CD4-positive, alpha-beta T cell (primary cell): Measurements from ENCODE around the gene MYRIP. TPM values are rescaled to one million over a fixed set of nuclear protein-coding genes. Genes with fewer than 3 reads are reported as not detected.

ENCODE experiments used
- ATAC-seq: fragments of 200-7000 bp; cut with Tn5 transposase; one replicate; pipeline ENCODE4 v1.10.0; 2022; ENCODE audit warnings: mild to moderate bottlenecking; ENCODE audit not compliant: poor library complexity
- CTCF ChIA-PET: fragments of 350-600 bp; sonication (Branson Sonifier 250); formaldehyde crosslinking; loops from one replicate; lab custom pipeline; 2021; ENCODE audit warnings: antibody characterized with exemption, inconsistent platforms; lab: Charles Lee
- POLR2A ChIA-PET: fragments of 350-600 bp; sonication (Branson Sonifier 250); formaldehyde crosslinking; loops from one replicate; lab custom pipeline; 2021; ENCODE audit warnings: antibody characterized with exemption, inconsistent platforms; lab: Charles Lee
- DNase-seq, 14 experiments: peaks; one replicate each; pipeline ENCODE4 v3.0.0-alpha.2; 2013 to 2020; ENCODE audit warnings: mixed read lengths in 2 of 14
- H3K27ac ChIP-seq, 2 donors: one replicate each; pipeline versions ENCODE4 v1.5.1 to v1.7.0; 2013; ENCODE audit warnings: low read length in 2 of 2, low read depth in 1 of 2, mild to moderate bottlenecking in 1 of 2
- H3K27me3 ChIP-seq, 2 experiments: 1 replicate in 1 of 2; 2 replicates in 1 of 2; pipeline versions ENCODE4 v1.6.1 to v1.7.0; 2013; ENCODE audit warnings: low read length in 2 of 2, control low read depth in 1 of 2, mild to moderate bottlenecking in 1 of 2, moderate library complexity in 1 of 2; ENCODE audit not compliant: insufficient read depth in 2 of 2, control insufficient read depth in 1 of 2
- H3K36me3 ChIP-seq: one replicate; pipeline ENCODE4 v1.6.1; 2013; ENCODE audit warnings: low read length, control low read depth; ENCODE audit not compliant: insufficient read depth
- H3K4me1 ChIP-seq: one replicate; pipeline ENCODE4 v1.6.1; 2013; ENCODE audit warnings: low read length, control low read depth; ENCODE audit not compliant: insufficient read depth
- H3K4me3 ChIP-seq: one replicate; pipeline ENCODE4 v1.5.1; 2013; ENCODE audit warnings: mild to moderate bottlenecking, low read length, moderate library complexity
- H3K9me3 ChIP-seq, 2 experiments: 1 replicate in 1 of 2; 2 replicates in 1 of 2; pipeline versions ENCODE4 v1.6.1 to v1.7.0; 2013; ENCODE audit warnings: low read length in 2 of 2, mild to moderate bottlenecking in 2 of 2, control low read depth in 1 of 2, moderate library complexity in 1 of 2; ENCODE audit not compliant: control insufficient read depth in 1 of 2, insufficient read depth in 1 of 2
- H3K27ac Mint-ChIP-seq: one replicate; pipeline ENCODE4 v1.8.0; 2020; ENCODE audit warnings: mixed read lengths
- H3K27me3 Mint-ChIP-seq: one replicate; pipeline ENCODE4 v1.8.0; 2021; ENCODE audit warnings: mixed read lengths
- H3K36me3 Mint-ChIP-seq: one replicate; pipeline ENCODE4 v1.8.0; 2021; ENCODE audit warnings: low read depth, mixed read lengths
- H3K4me1 Mint-ChIP-seq: one replicate; pipeline ENCODE4 v1.8.0; 2021; ENCODE audit warnings: low read depth, mixed read lengths
- H3K4me3 Mint-ChIP-seq: one replicate; pipeline ENCODE4 v1.8.0; 2020; ENCODE audit warnings: mild to moderate bottlenecking, mixed read lengths
- H3K9me3 Mint-ChIP-seq: one replicate; pipeline ENCODE4 v1.8.0; 2020; ENCODE audit warnings: mixed read lengths
- intact Hi-C, 2 experiments: fragments of 100-400 bp; cut with DNase I in 1 of 2; cut with micrococcal nuclease in 1 of 2; formaldehyde crosslinking; loops; one replicate each; pipeline versions ENCODE4 v1.15.1 to v1.9.0; 2023 to 2025; cut with DNase I, micrococcal nuclease
- total RNA-seq, 174 experiments: library from RNA in 2 of 174; stranded (reverse) in 2 of 174; gene quantifications; one replicate each; pipeline ENCODE4 v1.2.3 and lab custom pipeline; 2021 to 2026
- TF ChIP-seq, protein P1 (sequence below): fragments of 200-600 bp; IDR thresholded peaks from one replicate; pipeline ENCODE4 v1.8.0; 2022; ENCODE audit warnings: antibody characterized with exemption, mild to moderate bottlenecking

MYRIP gene
- total RNA-seq, 2 experiments from 2014 or later = not detected

DNA sequence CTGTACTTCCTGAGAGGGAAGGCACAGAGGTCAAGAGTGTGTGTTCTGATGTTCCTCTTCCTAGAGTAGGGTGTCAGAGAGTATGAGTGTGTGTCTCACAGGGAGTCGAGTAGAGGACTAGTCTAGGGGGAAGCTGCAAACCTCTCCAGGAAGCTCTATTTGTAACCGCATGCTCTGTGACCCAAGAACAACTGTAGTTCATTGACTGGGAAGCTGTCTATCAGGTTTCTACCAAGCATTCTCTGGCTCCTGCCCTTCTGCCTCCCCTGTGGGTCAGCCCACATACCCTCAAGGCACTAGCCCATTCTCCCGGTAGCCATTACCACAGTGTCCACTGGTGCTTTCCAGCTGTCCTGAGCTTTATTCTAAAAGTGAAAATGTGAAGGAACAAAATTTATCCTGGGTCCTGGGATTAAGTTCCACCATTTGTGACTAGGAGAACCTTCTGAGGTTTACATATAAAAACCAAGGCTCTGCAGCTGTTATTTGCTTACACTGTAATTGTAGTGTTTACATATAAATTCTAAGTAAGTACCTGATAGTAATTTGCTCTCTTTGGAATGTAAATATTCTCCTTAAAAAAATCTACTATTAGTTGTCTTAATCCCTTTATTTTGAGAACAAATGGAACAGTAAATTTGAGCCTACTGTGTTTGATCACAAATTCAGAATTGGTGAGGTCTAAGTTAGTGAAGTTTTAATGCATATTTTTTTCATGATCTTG is 40.7 kb downstream of the MYRIP start:
- ATAC-seq (no peak), DNase-seq (no peak)
- Mint-ChIP-seq H3K4me1 (no peaks in the 10 kb centered on the region), H3K27ac (no peak overlapping the region), H3K9me3 (peaks cover 2% of the 10 kb centered on the region), H3K27me3 (peaks cover 12% of the 10 kb centered on the region), H3K4me3 (no peak overlapping the region), H3K36me3 (no peaks in the 10 kb centered on the region)
- intact Hi-C loops = no loop called here
- ChIA-PET CTCF (no interaction called here), POLR2A (no interaction called here)
- no peaks in the 10 kb centered on the region for H3K27me3 ChIP-seq
- peaks cover 0 to 3% of the 10 kb centered on the region in 2 experiments for H3K9me3 ChIP-seq
- no peak overlapping the region for H3K27ac ChIP-seq
- TF ChIP-seq, protein P1, sequence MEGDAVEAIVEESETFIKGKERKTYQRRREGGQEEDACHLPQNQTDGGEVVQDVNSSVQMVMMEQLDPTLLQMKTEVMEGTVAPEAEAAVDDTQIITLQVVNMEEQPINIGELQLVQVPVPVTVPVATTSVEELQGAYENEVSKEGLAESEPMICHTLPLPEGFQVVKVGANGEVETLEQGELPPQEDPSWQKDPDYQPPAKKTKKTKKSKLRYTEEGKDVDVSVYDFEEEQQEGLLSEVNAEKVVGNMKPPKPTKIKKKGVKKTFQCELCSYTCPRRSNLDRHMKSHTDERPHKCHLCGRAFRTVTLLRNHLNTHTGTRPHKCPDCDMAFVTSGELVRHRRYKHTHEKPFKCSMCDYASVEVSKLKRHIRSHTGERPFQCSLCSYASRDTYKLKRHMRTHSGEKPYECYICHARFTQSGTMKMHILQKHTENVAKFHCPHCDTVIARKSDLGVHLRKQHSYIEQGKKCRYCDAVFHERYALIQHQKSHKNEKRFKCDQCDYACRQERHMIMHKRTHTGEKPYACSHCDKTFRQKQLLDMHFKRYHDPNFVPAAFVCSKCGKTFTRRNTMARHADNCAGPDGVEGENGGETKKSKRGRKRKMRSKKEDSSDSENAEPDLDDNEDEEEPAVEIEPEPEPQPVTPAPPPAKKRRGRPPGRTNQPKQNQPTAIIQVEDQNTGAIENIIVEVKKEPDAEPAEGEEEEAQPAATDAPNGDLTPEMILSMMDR = no peak
- no peak overlapping the region for H3K4me3 ChIP-seq
- H3K4me1 ChIP-seq = no peaks in the 10 kb centered on the region
- no peaks in the 10 kb centered on the region for H3K36me3 ChIP-seq

DNA sequence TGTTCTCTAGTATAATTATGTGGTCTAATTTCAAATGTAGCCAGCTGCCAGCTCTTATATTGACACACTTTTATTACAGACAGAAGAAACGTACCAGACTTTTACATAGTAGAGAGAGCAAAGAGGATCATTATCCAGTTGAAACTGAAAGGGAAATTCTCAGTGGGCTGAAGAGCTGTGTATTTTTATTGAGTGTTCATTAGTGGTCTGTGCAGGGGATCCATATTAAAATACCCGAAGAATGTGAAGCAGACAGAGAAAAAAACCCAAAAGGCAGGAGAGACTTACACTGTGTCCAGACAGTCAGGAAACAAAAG is 41.3 kb downstream of the MYRIP start:
- Mint-ChIP-seq H3K36me3 (no peaks in the 10 kb centered on the region), H3K27ac (no peak overlapping the region), H3K4me1 (no peaks in the 10 kb centered on the region), H3K27me3 (peaks cover 12% of the 10 kb centered on the region), H3K4me3 (no peak overlapping the region), H3K9me3 (peaks cover 2% of the 10 kb centered on the region)
- TF ChIP-seq, protein P1 = no peak
- Histone ChIP-seq H3K27me3 (no peaks in the 10 kb centered on the region), H3K36me3 (no peaks in the 10 kb centered on the region), H3K9me3 (peaks cover 0 to 7% of the 10 kb centered on the region in 2 experiments), H3K4me1 (no peaks in the 10 kb centered on the region), H3K27ac (no peak overlapping the region), H3K4me3 (no peak overlapping the region)
- DNase-seq (no peak), ATAC-seq (no peak)
- POLR2A ChIA-PET = no interaction called here
- intact Hi-C loops = no loop called here
- CTCF ChIA-PET = no interaction called here

DNA sequence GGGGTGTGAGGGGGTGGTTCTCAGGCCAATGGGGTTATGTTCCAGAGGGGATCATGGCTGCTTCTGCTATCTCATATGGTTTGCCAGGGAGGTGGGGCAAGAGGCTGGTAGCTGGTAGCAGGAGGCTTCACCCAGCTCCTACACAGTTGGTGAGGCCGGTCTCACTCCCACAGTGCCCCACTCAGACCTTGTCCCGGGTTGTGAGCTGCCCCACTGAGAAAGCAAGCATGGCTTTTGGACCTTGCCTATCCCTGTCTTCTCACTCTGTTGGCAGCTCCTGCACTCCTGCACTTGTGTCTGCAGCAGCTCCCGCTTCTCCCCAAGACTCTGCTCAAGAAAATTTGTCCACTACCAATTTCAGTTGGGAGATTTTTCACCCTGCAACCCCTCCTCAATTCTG is 46.1 kb downstream of the MYRIP start:
- POLR2A ChIA-PET = no interaction called here
- DNase-seq (no peak), ATAC-seq (no peak)
- H3K27ac ChIP-seq = no peak overlapping the region
- H3K27me3 ChIP-seq = no peaks in the 10 kb centered on the region
- no peaks in the 10 kb centered on the region for H3K4me1 Mint-ChIP-seq
- peaks cover 6 to 21% of the 10 kb centered on the region in 2 experiments for H3K9me3 ChIP-seq
- no peaks in the 10 kb centered on the region for H3K36me3 ChIP-seq
- no peak overlapping the region for H3K4me3 Mint-ChIP-seq
- H3K27ac Mint-ChIP-seq = no peak overlapping the region
- intact Hi-C loops = no loop called here
- H3K9me3 Mint-ChIP-seq = peaks cover 8% of the 10 kb centered on the region
- H3K4me1 ChIP-seq = no peaks in the 10 kb centered on the region
- TF ChIP-seq, protein P1 = no peak
- peaks cover 12% of the 10 kb centered on the region for H3K27me3 Mint-ChIP-seq
- no peaks in the 10 kb centered on the region for H3K36me3 Mint-ChIP-seq
- CTCF ChIA-PET = no interaction called here
- H3K4me3 ChIP-seq = no peak overlapping the region
